Neural cell (in vitro differentiated cells): ENCODE data around the gene UBE3B.

Source experiments
- EP300 ChIP-seq: fragments of 450-650 bp; conservative IDR thresholded peaks from 2 replicates; pipeline ENCODE4 v1.6.1; 2014; ENCODE audit warnings: antibody characterized with exemption, mild to moderate bottlenecking, moderate library complexity; ENCODE audit not compliant: poor library complexity, severe bottlenecking
- EZH2 ChIP-seq: fragments of 200-600, 300-800 bp; shearing (Covaris generic), sonication (generic); IDR thresholded peaks from 2 replicates; pipeline ENCODE4 v1.6.1; 2014; ENCODE audit warnings: antibody characterized with exemption, low read length, borderline replicate concordance, mild to moderate bottlenecking; ENCODE audit not compliant: insufficient read depth, poor library complexity, severe bottlenecking
- POLR2AphosphoS5 ChIP-seq: IDR thresholded peaks from 2 replicates; pipeline ENCODE4 v1.6.1; 2012
- SMC3 ChIP-seq: fragments of 450-650 bp; conservative IDR thresholded peaks from 2 replicates; pipeline ENCODE4 v1.6.1; 2014; ENCODE audit warnings: antibody characterized with exemption, mild to moderate bottlenecking, moderate library complexity; ENCODE audit not compliant: poor library complexity
- TAF1 ChIP-seq: IDR thresholded peaks from 2 replicates; pipeline ENCODE4 v1.6.1; 2012; ENCODE audit warnings: low read depth
- TF ChIP-seq, protein P1 (sequence below): fragments of 450-650 bp; IDR thresholded peaks from 2 replicates; pipeline ENCODE4 v1.5.1; 2014; ENCODE audit warnings: antibody characterized with exemption, mild to moderate bottlenecking, moderate library complexity; ENCODE audit not compliant: poor library complexity, severe bottlenecking
- TF ChIP-seq, protein P2 (sequence below): IDR thresholded peaks from 2 replicates; pipeline ENCODE4 v1.6.1; 2012; ENCODE audit warnings: borderline replicate concordance

DNA sequence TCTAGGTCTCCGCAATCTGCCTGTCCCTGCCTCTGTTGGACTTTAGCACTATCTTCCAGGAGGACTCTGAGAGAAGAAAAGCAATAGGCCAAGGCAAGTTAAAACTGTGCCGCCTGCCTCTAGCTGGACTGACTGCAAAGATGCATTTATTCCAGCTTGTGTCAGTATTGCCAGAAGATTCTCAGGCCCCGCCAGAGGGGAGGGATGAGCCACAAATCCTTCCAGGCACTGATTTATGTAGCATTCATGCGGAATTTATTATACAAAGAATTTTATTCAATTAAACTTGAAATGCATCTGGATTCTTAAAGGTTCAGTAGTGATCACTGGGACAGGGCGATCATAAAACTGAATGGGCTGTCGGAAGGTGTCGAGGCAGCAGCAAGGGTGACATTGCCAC, 76.0 kb downstream of the UBE3B start:
- TF ChIP-seq, protein P1, sequence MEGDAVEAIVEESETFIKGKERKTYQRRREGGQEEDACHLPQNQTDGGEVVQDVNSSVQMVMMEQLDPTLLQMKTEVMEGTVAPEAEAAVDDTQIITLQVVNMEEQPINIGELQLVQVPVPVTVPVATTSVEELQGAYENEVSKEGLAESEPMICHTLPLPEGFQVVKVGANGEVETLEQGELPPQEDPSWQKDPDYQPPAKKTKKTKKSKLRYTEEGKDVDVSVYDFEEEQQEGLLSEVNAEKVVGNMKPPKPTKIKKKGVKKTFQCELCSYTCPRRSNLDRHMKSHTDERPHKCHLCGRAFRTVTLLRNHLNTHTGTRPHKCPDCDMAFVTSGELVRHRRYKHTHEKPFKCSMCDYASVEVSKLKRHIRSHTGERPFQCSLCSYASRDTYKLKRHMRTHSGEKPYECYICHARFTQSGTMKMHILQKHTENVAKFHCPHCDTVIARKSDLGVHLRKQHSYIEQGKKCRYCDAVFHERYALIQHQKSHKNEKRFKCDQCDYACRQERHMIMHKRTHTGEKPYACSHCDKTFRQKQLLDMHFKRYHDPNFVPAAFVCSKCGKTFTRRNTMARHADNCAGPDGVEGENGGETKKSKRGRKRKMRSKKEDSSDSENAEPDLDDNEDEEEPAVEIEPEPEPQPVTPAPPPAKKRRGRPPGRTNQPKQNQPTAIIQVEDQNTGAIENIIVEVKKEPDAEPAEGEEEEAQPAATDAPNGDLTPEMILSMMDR, result no peak
- TF ChIP-seq SMC3, result no peak
- no peak for TF ChIP-seq POLR2AphosphoS5
- TF ChIP-seq TAF1, result no peak
- TF ChIP-seq EZH2, result no peak
- TF ChIP-seq, protein P2, sequence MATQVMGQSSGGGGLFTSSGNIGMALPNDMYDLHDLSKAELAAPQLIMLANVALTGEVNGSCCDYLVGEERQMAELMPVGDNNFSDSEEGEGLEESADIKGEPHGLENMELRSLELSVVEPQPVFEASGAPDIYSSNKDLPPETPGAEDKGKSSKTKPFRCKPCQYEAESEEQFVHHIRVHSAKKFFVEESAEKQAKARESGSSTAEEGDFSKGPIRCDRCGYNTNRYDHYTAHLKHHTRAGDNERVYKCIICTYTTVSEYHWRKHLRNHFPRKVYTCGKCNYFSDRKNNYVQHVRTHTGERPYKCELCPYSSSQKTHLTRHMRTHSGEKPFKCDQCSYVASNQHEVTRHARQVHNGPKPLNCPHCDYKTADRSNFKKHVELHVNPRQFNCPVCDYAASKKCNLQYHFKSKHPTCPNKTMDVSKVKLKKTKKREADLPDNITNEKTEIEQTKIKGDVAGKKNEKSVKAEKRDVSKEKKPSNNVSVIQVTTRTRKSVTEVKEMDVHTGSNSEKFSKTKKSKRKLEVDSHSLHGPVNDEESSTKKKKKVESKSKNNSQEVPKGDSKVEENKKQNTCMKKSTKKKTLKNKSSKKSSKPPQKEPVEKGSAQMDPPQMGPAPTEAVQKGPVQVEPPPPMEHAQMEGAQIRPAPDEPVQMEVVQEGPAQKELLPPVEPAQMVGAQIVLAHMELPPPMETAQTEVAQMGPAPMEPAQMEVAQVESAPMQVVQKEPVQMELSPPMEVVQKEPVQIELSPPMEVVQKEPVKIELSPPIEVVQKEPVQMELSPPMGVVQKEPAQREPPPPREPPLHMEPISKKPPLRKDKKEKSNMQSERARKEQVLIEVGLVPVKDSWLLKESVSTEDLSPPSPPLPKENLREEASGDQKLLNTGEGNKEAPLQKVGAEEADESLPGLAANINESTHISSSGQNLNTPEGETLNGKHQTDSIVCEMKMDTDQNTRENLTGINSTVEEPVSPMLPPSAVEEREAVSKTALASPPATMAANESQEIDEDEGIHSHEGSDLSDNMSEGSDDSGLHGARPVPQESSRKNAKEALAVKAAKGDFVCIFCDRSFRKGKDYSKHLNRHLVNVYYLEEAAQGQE, result no peak
- no peak for TF ChIP-seq EP300
